Astrocyte (in vitro differentiated cells and primary cell): ENCODE measurements around the gene TEX29. TPM values are rescaled to one million over a fixed set of nuclear protein-coding genes. Genes with fewer than 3 reads are reported as not detected.

Experiments
- DNase-seq: peaks from one replicate; pipeline ENCODE4 v3.0.0-alpha.2; 2010; ENCODE audit warnings: low read depth
- FAIRE-seq: peaks from 2 replicates; lab custom pipeline; 2011; peaks lifted over from hg19 to GRCh38; lab: Jason Lieb, UNC
- H2AFZ ChIP-seq: 2 replicates; pipeline ENCODE4 v1.6.0; 2012; ENCODE audit warnings: low read depth, low read length, inconsistent platforms
- H3K27ac ChIP-seq: 2 replicates; pipeline ENCODE4 v1.5.1; 2011; ENCODE audit warnings: low read depth, low read length, inconsistent platforms
- H3K27me3 ChIP-seq: 2 replicates; pipeline ENCODE4 v1.6.0; 2011; ENCODE audit warnings: low read length, inconsistent platforms; ENCODE audit not compliant: insufficient read depth
- H3K36me3 ChIP-seq: 2 replicates; pipeline ENCODE4 v1.5.1; 2011; ENCODE audit warnings: low read length, inconsistent platforms; ENCODE audit not compliant: insufficient read depth
- H3K4me1 ChIP-seq: 2 replicates; pipeline ENCODE4 v1.5.1; 2011; ENCODE audit warnings: low read length, inconsistent platforms; ENCODE audit not compliant: insufficient read depth
- H3K4me2 ChIP-seq: 2 replicates; pipeline ENCODE4 v1.6.0; 2012; ENCODE audit warnings: low read length, inconsistent platforms
- H3K4me3 ChIP-seq: 2 replicates; pipeline ENCODE4 v1.5.1; 2011; ENCODE audit warnings: low read depth, mild to moderate bottlenecking, low read length, inconsistent platforms; ENCODE audit not compliant: insufficient read depth
- H3K79me2 ChIP-seq: 2 replicates; pipeline ENCODE4 v1.6.0; 2012; ENCODE audit warnings: mild to moderate bottlenecking, low read length, inconsistent platforms; ENCODE audit not compliant: insufficient read depth
- H3K9ac ChIP-seq: 2 replicates; pipeline ENCODE4 v1.6.0; 2012; ENCODE audit warnings: mild to moderate bottlenecking, low read length, inconsistent platforms
- H3K9me3 ChIP-seq: 2 replicates; pipeline ENCODE4 v1.5.1; 2012; ENCODE audit warnings: low read depth, mild to moderate bottlenecking, low read length, inconsistent platforms; ENCODE audit not compliant: insufficient read depth
- H4K20me1 ChIP-seq: 2 replicates; pipeline ENCODE4 v1.6.0; 2012; ENCODE audit warnings: low read length, inconsistent platforms; ENCODE audit not compliant: insufficient read depth
- H3K27ac Mint-ChIP-seq: one replicate; pipeline ENCODE4 v1.8.0; 2021; ENCODE audit warnings: mild to moderate bottlenecking, mixed read lengths; ENCODE audit not compliant: unreplicated experiment
- H3K27me3 Mint-ChIP-seq: one replicate; pipeline ENCODE4 v1.8.0; 2021; ENCODE audit warnings: low read depth, mixed read lengths; ENCODE audit not compliant: unreplicated experiment
- H3K36me3 Mint-ChIP-seq: one replicate; pipeline ENCODE4 v1.8.0; 2021; ENCODE audit warnings: low read depth, mixed read lengths; ENCODE audit not compliant: unreplicated experiment
- H3K4me1 Mint-ChIP-seq: one replicate; pipeline ENCODE4 v1.8.0; 2021; ENCODE audit warnings: low read depth, mixed read lengths; ENCODE audit not compliant: unreplicated experiment
- H3K4me3 Mint-ChIP-seq: one replicate; pipeline ENCODE4 v1.8.0; 2021; ENCODE audit warnings: mild to moderate bottlenecking, moderate library complexity, mixed read lengths; ENCODE audit not compliant: unreplicated experiment
- H3K9me3 Mint-ChIP-seq: one replicate; pipeline ENCODE4 v1.8.0; 2021; ENCODE audit warnings: mild to moderate bottlenecking, mixed read lengths; ENCODE audit not compliant: unreplicated experiment
- CTCF ChIP-seq: IDR thresholded peaks from 2 replicates; pipeline ENCODE4 v1.5.1; 2011; ENCODE audit warnings: low read depth, mild to moderate bottlenecking, inconsistent platforms, low read length, moderate library complexity; ENCODE audit not compliant: insufficient read depth
- EZH2 ChIP-seq: IDR thresholded peaks from 2 replicates; pipeline ENCODE4 v1.6.1; 2012; ENCODE audit warnings: mild to moderate bottlenecking, low read length, inconsistent platforms; ENCODE audit not compliant: insufficient read depth
- total RNA-seq: library from RNA; stranded (reverse); gene quantifications from 2 replicates; pipeline ENCODE4 v1.2.1, GENCODE V29; 2021

TEX29 gene
- total RNA-seq, 1 donor from 2014 or later: 0.43 TPM

- Histone ChIP-seq H3K9me3 (no peaks in the 10 kb centered on the region), H3K4me1 (peaks cover 10% of the 10 kb centered on the region), H3K27ac (no peak overlapping the region), H3K9ac (no peak overlapping the region), H3K79me2 (no peaks in the 10 kb centered on the region), H3K36me3 (no peaks in the 10 kb centered on the region), H3K4me3 (no peak overlapping the region), H4K20me1 (no peaks in the 10 kb centered on the region), H3K4me2 (no peak overlapping the region), H2AFZ (no peak overlapping the region), H3K27me3 (no peaks in the 10 kb centered on the region)
- H3K36me3 Mint-ChIP-seq: peaks cover 22% of the 10 kb centered on the region
- no peak overlapping the region for H3K4me3 Mint-ChIP-seq
- H3K27me3 Mint-ChIP-seq: peaks cover 3% of the 10 kb centered on the region
- TF ChIP-seq EZH2 (no peak), CTCF (no peak)
- H3K27ac Mint-ChIP-seq: no peak overlapping the region
- FAIRE-seq (no peak), DNase-seq (no peak)
- H3K9me3 Mint-ChIP-seq: peaks cover 3% of the 10 kb centered on the region
- peaks cover 16% of the 10 kb centered on the region for H3K4me1 Mint-ChIP-seq
These were observed 21.4 kb downstream of the TEX29 start for GRCh38 chr13:111341886-111342285.

DNA sequence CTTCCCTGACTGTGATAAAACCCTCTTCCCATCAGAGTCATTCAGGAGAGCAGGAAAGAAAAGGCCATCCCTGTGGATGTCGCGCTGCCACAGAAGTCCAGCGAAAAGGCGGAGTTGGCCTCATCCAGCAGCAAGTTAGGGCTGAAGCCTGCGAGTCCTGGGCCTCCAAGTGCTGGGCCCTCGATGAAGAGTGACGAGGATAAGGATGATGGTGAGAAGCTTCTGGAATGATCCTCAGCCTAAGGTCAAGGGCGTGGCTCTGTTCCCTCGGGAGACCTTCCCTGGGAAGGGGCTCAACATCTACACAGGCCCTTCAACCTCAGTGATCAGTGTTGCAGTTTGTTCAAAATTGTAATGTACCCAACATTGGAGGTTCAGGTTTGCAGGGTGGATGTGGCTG is 22.3 kb downstream of the TEX29 start:
- Mint-ChIP-seq H3K4me1 (peaks cover 8% of the 10 kb centered on the region), H3K36me3 (peaks cover 24% of the 10 kb centered on the region), H3K27ac (no peak overlapping the region), H3K4me3 (no peak overlapping the region), H3K9me3 (no peaks in the 10 kb centered on the region), H3K27me3 (peaks cover 6% of the 10 kb centered on the region)
- FAIRE-seq (no peak), DNase-seq (no peak)
- no peak overlapping the region for H3K9ac ChIP-seq
- no peaks in the 10 kb centered on the region for H3K36me3 ChIP-seq
- no peaks in the 10 kb centered on the region for H4K20me1 ChIP-seq
- no peak overlapping the region for H3K4me2 ChIP-seq
- TF ChIP-seq CTCF: no peak
- TF ChIP-seq EZH2: no peak
- peaks cover 5% of the 10 kb centered on the region for H3K4me1 ChIP-seq
- no peak overlapping the region for H3K4me3 ChIP-seq
- no peak overlapping the region for H2AFZ ChIP-seq
- H3K27me3 ChIP-seq: no peaks in the 10 kb centered on the region
- H3K27ac ChIP-seq: no peak overlapping the region
- H3K9me3 ChIP-seq: no peaks in the 10 kb centered on the region
- no peaks in the 10 kb centered on the region for H3K79me2 ChIP-seq

GRCh38 chr13:111343186-111343805 is 22.9 kb downstream of the TEX29 start:
- TF ChIP-seq CTCF (no peak), EZH2 (no peak)
- Histone ChIP-seq H2AFZ (no peak overlapping the region), H3K36me3 (no peaks in the 10 kb centered on the region), H3K4me2 (no peak overlapping the region), H4K20me1 (no peaks in the 10 kb centered on the region), H3K9me3 (no peaks in the 10 kb centered on the region), H3K4me3 (no peak overlapping the region), H3K27ac (no peak overlapping the region), H3K79me2 (no peaks in the 10 kb centered on the region), H3K9ac (no peak overlapping the region), H3K27me3 (no peaks in the 10 kb centered on the region), H3K4me1 (peaks cover 5% of the 10 kb centered on the region)
- Mint-ChIP-seq H3K36me3 (peaks cover 24% of the 10 kb centered on the region), H3K9me3 (no peaks in the 10 kb centered on the region), H3K27me3 (peaks cover 6% of the 10 kb centered on the region), H3K27ac (no peak overlapping the region), H3K4me3 (no peak overlapping the region), H3K4me1 (peaks cover 5% of the 10 kb centered on the region)
- FAIRE-seq: no peak
- no peak for DNase-seq
